GM12874 (cell line): ENCODE results near the gene APLP2.

Source experiments
- CTCF ChIP-seq: IDR thresholded peaks from 2 replicates; pipeline ENCODE4 v1.5.1; 2011; ENCODE audit warnings: low read depth, mild to moderate bottlenecking, control low read depth, low read length, moderate library complexity; ENCODE audit not compliant: insufficient read depth

APLP2 gene

GRCh38 chr11:130122141-130122575 lies 52.5 kb downstream of the APLP2 start:
- no peak for TF ChIP-seq CTCF

GRCh38 chr11:130123414-130124040 lies 53.8 kb downstream of the APLP2 start:
- no peak for TF ChIP-seq CTCF

DNA sequence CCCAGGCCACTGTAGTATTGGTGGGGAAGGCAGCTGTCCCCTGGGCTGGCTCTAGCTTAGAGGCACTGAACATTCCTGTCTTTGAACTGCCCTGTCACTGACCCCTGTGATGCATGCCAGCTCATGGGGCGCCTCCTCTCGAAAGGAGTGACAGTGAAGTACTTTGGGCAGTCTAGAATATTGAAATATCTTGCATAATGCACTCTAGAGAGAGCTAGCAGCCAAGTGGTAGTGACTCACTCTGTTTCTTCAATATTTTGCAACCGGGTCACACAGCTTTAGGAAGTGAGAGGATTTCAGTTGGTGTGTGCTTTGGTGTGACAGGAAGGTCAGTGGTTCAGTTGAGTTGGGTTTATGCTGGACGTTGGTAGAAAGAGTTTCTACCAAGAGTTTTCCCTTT lies 54.4 kb downstream of the APLP2 start:
- no peak for TF ChIP-seq CTCF

DNA sequence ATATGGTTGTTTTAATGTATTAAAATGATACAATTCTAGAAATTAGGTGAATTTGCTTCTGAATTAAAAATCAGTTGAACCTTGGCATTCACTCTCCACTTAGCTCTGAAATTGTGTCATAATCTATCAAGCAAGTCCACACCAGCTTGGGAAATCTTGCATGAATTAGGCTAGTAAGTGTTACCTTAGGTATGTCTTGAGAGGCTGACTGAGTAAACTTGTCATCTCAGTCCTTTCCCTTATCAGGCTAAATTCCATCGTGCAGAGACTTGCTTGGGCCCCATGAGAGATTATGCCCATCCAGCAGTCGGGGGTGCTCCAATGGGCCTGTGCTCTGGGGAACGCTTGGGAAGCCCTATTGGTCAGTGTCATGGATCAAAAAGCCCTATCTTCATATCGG lies 55.9 kb downstream of the APLP2 start:
- no peak for TF ChIP-seq CTCF

DNA sequence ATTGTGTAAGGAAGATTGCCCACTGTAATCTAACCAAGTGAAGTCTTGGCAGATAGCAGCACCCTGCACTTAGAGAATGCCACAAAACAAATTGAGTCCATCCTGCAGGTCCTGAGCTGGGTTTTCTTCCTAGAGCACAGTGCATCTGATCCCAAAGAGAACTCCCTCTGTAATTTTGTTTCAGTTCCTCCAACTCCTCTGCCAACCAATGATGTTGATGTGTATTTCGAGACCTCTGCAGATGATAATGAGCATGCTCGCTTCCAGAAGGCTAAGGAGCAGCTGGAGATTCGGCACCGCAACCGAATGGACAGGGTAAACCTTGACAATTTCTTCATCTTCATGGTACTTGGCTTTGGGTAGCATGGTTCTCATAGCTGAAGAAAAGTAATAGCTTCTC lies 56.8 kb downstream of the APLP2 start:
- no peak for TF ChIP-seq CTCF

- TF ChIP-seq CTCF: no peak
These were observed 57.8 kb downstream of the APLP2 start for GRCh38 chr11:130127509-130127908.

DNA sequence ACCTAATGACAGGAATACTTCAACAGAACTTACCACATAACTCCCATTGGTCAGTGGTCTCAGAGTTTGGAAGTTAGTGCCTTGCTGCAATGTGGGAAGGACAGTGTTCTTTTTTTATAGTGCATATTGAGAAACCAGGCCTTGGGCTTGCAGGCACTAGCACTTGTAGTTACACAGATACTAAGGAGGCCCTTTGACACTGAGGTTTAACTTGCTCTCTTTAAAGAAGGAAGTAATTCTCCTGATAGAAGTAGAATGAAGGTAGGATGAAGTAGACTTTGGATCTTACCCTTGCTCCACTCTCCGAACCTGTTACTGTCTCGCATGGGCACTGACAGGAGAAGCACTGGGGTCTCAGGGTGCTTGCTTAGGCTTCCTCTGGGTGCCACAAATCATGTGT lies 58.9 kb downstream of the APLP2 start:
- no peak for TF ChIP-seq CTCF
